HG03521 (cell line): ENCODE results near the gene UNC80.

ENCODE experiments used
- ATAC-seq: cut with Tn5 transposase; IDR thresholded peaks from one replicate; pipeline ENCODE4 v1.9.1; 2021; ENCODE audit warnings: mild to moderate bottlenecking, moderate library complexity; ENCODE audit not compliant: unreplicated experiment

The UNC80 gene

DNA sequence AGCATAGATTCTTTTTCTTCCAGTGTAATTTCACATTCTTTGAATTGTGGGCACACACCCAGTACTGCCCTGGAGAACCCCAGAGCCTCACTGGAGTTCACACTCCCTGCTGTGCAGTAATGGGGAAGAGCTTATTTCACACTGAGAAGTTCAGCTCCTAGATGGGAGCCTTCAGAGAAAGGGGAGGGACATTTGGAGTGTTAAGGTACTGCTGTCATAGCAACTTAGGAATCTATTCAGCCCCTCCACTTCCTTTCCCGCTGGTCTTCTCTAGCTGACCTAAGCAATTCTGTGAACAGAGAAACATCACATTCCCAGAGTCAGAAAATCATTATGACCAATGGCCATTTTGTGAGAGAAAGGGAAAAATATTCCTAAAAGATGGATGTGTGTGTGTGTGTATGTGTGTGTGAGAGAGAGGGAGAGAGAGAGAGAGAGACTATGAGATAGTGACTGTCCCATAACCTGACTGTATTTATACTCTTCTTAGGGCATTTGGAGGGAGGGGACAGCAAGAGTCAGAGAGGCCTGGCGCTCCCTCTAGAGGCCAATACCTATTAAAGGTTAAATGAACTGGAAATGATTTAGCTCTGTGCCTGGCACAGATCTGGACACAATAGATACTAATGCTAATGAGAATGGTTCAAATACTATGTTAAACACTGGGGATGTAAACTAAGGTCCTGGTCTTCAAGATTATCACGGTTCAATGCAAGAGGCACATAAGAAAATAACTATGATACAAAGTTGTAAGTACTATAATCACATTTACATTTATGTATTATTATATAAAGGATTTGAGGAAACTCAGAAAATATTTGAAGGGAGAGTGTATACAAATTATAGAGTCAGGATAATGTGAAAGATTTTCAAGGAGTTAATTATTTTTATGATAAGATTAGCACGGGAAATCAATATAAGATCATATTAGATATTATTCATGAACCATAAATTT is 189.3 kb downstream of the UNC80 start:
- peak; percentile 87 for ATAC-seq

DNA sequence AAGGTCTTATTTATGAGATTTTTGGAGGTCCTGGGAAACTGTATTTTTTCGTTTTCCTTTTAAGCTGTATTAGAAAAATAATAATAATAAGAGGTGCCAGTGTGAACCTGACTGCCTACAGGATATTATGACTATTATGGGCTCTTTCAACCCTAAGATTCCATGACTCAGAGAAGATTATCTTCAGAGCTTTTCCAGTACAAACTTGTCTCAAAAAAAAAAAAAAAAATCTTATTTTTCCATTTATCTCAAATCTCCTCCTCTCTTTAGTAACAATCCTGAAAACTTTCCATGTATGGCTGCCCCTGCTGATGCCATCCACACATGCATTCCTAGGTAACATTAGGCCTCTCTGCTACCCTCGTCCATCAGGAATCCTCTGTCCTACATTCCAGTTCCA is 194.1 kb downstream of the UNC80 start:
- no peak for ATAC-seq

DNA sequence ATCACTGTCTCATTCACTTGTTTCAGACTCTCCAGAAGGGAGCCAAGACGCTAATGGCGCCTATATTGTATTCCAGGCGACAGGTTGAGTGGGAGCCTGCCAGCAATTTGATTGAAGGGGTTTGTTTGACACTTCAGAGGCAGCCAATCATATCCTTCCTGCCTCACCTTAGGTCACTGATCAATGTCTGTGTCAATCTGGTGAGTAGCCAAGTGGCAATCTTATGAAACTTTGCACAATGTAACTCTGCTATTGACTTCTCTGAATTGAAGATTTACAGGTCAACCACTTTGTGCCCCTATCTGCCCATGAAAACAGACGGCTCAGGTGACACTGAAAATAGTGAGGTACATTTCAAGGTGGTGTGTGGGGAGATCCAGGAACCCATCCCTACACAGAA is 198.1 kb downstream of the UNC80 start:
- no peak for ATAC-seq

DNA sequence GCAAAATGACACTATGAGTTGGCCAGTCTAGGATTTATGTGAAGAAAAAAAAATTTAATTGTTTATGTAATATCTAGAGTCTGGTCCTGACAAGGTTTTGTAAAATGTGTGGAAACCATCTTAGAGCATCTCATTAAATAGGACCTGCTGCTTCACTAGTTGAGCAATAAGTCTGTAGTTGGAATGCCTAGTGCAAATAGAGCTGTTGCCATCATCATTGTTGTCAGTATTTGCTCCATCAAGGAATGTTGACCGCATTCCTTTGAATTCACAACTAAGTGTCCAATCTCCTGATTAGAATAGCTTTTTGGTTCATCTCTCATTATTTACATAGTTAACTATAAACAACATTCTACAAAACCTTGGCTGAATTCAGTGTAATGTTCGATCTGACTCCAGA is 198.6 kb downstream of the UNC80 start:
- ATAC-seq = no peak

DNA sequence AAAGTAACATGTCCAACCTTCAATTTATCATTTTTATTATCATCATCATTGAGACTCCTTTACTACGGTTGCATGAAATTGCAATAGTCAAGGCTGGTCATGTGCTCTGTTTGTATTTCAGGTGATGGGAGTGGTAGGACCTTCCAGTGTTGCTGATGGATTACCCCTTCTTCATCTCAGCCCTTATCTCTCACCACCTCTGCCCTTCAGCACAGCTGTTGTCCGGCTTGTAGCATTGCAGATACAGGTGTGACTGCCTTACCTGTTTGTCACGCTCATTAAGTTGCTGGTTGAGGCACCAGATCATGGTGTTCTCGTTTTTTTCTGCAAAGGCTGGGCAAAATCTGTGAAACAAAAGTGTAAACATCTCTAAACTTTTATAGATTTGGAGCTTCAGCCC is 199.1 kb downstream of the UNC80 start:
- ATAC-seq = no peak

DNA sequence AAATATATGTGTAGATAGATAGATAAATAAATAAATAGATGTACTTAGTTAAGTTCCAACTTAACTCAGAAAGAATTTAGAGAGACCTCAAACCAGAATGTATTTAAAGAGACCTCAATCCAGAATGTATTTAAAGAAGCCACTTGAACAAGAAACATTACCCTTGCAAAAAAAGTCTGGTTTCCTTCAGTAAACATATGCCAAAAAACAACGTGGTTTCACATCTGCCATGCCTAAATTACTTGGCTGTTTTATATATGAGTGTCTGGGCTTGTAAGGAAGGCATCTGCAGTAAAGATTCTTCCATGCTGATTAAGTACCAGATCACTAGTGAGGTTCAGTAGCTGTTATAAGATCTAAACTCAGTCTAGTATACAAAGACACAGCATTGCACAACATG is 201.7 kb downstream of the UNC80 start:
- ATAC-seq = no peak

DNA sequence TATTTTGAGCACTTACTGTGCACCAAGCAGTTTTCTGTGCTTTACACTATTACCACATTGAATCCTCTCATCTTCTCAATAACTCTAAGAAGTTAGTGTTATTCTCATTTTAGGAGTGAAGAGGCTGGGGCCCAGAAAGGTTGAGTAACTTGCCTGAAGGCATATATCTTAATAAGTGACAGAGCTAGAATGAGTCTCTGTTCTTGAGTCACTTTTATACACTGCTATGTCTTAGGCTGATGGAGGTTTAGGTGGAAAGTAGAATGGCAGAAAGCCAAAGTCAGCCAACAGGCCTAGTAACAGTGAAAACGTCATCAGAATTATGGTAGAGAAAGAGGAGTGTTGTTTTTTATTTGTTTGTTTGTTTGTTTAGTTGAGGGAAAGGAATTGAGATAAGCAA is 202.9 kb downstream of the UNC80 start:
- ATAC-seq = no peak

DNA sequence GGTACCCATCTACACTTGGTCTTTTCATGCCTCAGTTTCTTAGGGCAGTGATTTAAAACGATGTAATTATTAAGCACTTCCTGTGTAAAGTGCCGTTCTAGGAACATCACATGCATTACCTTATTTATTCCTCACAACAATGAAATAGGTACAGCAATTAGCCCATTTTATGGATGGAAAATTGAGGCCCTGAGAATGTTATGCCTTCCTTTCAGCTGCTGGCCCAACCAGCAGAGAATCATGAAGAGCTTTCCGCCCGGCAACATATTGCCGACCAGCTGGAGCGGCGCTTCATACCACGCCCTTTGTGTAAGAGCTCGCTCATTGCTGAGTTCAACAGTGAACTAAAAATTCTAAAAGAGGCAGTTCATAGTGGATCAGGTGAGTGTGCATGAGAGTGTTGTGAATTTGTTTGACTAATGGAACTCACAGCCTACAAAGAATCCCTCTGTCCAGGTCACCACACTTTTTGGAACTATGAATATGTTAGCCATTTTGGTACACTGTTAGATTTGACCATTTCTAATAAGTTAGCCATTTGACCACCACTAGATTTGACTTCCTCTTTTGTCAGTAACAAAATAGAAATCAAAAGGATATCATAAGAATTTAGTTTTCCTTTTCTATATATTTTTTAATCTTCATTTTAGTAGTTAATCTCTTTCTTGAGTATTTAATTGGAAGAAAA is 205.2 kb downstream of the UNC80 start:
- peak; percentile 81 for ATAC-seq

DNA sequence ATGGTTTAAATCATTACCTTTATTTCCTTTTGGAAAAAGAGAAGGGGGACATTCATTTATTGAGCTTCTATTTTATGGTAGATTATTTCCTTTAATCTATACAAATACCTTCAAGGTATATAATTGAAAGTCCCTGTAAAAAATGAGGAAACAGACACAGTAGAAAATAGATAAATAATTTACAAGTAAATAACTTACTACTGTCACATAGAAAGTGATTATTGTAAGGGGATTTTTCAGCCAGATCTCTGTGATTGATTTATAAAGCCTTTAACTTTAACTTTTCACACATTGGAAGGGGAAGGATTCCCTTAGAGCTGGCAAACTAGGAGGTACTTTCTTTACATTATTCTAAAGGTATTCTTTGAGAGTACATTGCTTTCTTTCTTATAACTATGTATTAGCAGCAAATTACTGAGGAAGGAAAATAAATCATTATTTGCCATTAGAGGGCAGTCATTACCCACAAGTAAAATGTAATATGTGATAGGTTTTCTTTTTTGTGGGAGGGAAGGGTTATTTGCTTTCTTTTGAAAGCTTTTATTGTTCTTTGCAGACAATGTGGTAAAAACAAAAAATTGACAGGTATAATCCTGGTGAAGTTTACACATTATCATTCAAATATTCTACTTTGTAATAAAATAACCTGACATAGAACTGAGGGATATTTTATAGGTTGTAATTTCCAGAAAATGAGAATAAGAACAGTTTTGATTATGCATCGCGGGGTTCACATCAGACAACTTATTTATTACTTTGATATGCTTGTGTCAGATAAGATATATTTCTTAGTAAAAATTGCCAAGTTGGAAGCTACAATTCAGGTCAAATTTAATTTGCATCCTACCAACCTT is 206.0 kb downstream of the UNC80 start:
- no peak for ATAC-seq

DNA sequence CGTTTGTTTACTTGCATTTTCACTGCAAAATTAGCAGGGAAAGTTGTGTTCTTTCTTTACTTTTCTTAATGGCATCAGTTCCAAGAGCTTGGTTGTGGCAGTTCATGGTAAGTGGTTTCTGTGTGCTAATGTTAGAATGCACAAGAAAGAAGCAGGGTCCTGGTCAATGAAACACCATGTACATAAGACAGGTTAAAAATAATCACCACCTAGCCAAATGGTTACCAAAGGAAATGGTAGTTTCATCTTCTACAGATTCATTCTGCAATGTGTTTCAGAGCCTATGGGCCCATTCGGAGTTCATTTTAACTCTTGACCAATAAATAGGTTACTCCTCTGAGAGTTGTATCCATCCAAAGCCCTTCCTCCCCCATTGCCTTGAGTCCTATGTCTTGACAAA is 212.7 kb downstream of the UNC80 start:
- ATAC-seq = no peak

DNA sequence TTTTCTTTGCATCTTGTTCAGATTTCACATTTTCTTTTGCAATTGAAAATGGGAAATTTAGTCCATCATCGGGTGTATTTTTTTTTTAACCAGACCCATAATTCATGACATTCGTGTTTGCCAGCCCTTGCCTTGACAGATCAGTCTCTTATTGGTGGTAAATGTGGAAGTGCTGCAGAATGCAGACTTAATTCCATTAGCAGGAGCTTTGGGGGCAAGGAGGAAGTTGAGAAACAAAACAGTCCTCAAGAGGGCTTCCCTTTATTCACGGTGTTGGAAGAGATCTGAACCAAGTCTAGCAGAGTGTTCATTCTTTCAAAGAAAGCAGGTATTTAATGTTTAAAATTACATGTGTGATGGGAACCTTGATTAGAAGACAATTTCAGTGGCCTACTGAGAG is 214.2 kb downstream of the UNC80 start:
- ATAC-seq = no peak

DNA sequence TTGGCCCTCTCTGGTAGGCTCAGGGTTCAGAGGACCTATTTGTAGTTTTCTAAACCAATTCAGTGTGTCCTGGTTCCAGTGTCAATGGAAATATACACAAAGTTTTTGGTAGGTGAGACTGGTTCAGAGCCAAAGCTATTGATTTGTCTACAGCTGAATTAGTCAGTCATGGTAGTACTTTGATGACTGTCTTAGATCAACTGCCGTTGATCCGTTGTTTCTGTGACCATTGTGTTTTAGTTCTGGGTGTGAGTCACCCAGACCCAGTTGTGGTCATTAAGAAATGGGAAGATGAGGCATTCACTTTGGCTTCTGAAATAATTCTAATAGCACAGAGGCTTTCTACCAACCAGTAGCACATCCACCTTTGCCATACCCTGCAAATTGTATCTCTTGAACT is 214.8 kb downstream of the UNC80 start:
- no peak for ATAC-seq

DNA sequence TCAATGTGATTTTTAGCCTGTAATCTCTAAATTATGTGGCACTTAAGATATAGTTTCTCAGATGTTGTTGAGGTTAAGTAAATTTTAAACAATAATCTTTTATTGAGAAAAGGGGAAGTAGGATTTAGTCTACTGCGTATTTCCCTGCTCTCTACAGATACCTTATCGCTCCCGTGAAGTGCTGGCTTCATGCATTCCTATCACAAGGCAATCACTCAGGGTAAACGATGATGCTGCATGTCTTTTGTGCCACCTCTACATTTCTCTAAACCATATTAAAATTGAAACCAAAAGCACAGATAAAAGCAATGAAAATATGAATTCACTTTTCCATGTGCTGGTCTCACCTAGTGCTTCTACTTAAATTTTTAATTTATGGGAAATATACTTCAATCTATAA is 216.4 kb downstream of the UNC80 start:
- peak; percentile 43 for ATAC-seq

DNA sequence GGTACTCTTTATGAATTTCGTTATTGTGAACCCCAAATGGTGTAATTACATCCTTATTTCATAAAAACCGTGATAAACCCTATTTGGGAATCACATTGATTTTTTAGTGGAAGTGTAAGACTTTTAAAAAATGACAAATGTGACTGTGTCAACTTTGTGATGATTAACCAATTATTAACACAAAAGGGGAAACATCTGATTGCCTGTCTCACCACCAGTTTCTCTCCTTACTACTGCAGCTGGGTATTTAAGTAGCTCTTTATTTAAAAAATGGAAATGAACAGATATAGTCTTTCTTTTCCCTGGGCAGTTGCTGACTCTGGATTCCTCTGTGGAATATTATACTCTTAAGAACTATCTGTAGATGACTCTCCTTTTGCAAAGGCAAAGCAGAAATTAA is 219.2 kb downstream of the UNC80 start:
- no peak for ATAC-seq

DNA sequence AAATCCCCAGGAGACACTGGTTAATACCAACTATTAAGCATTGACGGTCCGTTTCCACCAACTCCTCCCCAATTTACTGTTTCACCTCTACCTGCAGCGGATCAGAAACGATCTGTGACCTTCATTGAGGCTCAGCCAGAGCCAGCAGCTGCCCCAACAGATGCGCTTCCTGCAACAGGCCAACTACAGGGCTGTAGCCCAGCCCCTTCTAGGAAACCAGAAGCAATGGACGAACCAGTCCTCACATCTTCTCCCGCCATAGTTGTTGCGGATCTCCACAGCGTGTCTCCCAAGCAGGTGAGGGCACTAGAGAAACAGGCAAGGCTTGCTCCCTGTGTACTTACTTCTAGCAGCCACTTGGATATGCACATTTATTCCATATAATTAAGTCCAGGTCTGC is 222.3 kb downstream of the UNC80 start:
- ATAC-seq = no peak

DNA sequence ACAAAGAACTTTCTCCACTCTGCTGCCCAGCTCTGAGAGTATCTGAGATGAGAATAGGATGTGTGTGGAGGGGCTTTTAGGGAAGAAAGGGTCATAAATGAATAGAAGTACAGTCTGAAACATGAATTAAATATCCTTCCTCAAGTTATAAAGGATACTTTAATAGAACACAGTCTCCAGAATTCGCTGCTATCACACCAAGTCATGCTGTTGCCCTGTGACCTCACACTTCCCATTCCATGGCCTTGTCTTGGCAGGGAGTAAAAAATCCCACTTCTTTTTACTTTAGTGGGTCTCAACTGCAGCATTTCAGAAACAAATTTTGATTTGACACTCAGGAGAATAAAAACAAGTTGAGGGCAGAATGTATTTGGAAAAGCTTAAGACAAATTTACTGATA is 227.0 kb downstream of the UNC80 start:
- no peak for ATAC-seq

DNA sequence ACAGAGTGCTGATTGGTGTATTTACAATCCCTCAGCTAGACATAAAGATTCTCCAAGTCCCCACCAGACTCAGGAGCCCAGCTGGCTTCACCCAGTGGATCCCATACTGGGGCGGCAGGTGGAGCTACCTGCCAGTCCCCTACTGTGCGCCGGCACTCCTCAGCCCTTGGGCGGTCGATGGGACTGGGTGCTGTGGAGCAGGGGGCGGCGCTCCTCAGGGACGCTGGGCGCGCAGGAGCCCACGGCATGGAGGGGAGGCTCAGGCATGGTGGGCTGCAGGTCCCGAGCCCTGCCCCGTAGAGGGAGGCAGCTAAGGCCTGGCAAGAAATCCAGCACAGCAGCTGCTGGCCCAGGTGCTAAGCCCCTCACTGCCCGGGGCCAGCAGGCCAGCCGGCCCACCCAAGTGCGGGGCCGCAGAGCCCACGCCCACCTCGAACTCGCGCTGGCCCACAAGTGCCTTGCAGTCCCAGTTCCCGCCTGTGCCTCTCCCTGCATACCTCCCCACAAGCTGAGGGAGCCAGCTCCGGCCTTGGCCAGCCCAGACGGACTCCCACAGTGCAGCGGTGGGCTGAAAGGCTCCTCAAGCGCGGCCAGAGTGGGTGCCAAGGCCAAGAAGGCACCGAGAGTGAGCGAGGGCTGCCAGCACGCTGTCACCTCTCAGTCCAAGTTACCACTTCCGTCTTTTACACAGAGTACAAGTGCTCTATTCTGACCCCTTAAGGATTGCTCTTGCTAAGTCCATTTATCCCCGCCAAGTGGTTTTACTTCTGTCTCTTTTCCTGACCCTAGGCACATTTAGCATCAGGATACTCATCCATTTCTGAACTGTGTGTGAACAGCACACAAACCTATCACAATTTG is 229.1 kb downstream of the UNC80 start:
- ATAC-seq = no peak

DNA sequence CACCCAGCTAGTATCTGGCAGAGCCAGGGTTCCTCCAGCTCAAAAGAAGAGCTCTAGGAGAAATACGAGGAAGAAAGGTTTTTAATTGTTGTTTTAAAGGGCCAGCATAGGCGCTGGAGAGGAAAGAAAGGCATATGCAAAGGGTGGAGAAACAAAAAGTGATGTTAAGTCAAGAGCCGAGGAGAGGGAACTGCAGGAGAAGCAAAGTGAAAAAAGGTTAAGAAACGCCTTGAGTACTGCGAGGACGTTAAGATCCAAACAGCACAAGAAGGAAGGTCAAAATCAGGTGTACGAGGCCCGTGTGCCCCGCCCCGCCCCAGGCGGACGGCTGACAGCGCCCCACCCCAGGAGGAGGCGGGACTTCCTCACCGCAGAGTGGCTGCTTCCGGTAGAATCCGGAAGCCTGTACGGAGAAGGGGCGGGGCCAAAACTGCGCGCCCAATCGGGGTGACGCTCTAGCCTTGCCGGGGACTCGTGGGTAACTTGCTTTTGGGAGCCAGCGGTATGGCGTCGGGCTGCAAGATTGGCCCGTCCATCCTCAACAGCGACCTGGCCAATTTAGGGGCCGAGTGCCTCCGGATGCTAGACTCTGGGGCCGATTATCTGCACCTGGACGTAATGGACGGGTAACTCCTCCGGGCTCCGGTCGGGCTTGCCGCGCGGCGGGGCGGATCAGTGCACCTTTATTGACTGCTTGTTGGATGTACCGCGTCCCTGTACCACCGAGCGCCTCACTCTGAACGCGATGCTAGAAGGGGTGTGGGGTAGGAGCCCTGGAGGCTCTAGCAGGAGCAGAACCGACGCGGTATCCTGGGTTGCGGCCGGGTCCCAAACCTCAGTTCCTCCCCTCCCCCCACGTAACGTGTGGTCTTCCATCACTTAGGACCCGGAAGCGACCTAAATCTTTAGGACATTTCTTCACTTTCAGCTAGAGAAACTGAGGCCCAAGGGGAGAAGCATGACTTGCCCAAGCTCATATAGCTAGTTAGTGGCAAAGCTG is 230.8 kb downstream of the UNC80 start, which contains the start of gene RPE:
RPE (plus strand) TSS at position 481 of the 1,000 bp plus-strand sequence; CDS start at position 505, 24 bp downstream.
- peak; percentile 100 for ATAC-seq

DNA sequence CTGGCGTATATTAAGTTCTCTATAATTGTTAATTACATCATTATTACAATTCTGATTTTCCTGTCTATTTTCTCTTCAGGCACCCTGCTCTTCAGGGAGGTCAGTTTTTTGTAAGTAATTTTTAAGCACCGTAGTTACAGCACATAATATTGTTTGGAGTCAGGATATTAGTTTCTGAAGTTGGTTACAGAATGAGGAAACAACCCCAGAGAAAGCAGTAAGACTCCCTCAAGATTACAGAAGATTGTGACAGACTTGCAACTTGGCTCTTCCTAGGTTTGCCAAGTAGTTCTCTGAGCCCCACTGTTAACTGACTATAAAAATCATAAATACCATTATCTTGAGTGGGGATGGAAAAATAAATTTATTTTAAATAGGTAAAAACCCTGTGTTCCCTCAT is 231.7 kb downstream of the UNC80 start:
- ATAC-seq = no peak
